Measurements from ENCODE around the gene RPL38.

GRCh38 chr17:74206332-74206818 lies 2.9 kb downstream of the RPL38 start:
- TF ChIP-seq ZSCAN18 (tag by site-specific recombination; IDR thresholded peaks at IDR 0.05) (no peak), ZNF366 (tag by site-specific recombination; conservative IDR thresholded peaks at IDR 0.05) (no peak), ZNF138 (tag by site-specific recombination; IDR thresholded peaks at IDR 0.05; ENCODE audit: borderline replicate concordance) (no peak), ZNF639 (tag by site-specific recombination; IDR thresholded peaks at IDR 0.05) (no peak)

Data from HEK293 (cell line).